Hepatocyte (in vitro differentiated cells): Measurements from ENCODE around the gene DISP1.

Experiments
- EZH2 ChIP-seq: fragments of 200-600 bp; sonication (generic); IDR thresholded peaks from 2 replicates; pipeline ENCODE4 v1.6.1; 2016; ENCODE audit warnings: antibody characterized with exemption, mild to moderate bottlenecking, borderline replicate concordance
- TF ChIP-seq, protein P1 (sequence below): fragments of 200-600 bp; sonication (generic); IDR thresholded peaks from 2 replicates; pipeline ENCODE4 v1.5.1; 2016; ENCODE audit warnings: antibody characterized with exemption, mild to moderate bottlenecking; ENCODE audit not compliant: poor library complexity

DNA sequence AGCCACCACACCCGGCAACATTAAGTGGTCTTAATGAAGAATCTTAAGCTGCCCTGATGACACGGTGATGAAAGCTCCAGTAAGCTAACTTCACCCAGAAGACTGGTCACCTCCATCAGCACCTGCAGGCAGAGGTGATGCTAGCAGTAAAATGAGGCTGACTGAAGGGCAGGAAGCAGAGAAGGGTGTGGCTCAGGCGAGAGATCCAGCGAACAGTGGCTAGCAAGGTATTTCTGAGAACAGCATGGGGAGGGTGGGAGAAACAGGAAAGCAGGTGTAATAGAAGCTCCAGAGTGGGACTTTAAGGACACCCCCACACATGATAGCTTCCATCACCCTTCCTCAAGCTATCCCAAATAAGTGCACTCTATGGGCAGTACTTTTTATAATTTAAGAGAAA lies 15.9 kb upstream of the DISP1 start:
- TF ChIP-seq EZH2, result no peak
- TF ChIP-seq, protein P1, sequence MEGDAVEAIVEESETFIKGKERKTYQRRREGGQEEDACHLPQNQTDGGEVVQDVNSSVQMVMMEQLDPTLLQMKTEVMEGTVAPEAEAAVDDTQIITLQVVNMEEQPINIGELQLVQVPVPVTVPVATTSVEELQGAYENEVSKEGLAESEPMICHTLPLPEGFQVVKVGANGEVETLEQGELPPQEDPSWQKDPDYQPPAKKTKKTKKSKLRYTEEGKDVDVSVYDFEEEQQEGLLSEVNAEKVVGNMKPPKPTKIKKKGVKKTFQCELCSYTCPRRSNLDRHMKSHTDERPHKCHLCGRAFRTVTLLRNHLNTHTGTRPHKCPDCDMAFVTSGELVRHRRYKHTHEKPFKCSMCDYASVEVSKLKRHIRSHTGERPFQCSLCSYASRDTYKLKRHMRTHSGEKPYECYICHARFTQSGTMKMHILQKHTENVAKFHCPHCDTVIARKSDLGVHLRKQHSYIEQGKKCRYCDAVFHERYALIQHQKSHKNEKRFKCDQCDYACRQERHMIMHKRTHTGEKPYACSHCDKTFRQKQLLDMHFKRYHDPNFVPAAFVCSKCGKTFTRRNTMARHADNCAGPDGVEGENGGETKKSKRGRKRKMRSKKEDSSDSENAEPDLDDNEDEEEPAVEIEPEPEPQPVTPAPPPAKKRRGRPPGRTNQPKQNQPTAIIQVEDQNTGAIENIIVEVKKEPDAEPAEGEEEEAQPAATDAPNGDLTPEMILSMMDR, result no peak
